IMR-90 (cell line): ENCODE results near the gene NDEL1. TPM values are rescaled to one million over a fixed set of nuclear protein-coding genes. Genes with fewer than 3 reads are reported as not detected.

Experiments used
- ATAC-seq: fragments of 200-7000 bp; cut with Tn5 transposase; 2 replicates; pipeline ENCODE4 v1.9.1; 2020; ENCODE audit warnings: low read depth, mild to moderate bottlenecking, moderate library complexity
- BruUV-seq: library from RNA; stranded (reverse); fragments of 400-500 nt; replicated peaks from 2 replicates; lab custom pipeline; 2021; lab: Mats Ljungman, UMichigan
- CTCF ChIA-PET: fragments of 300-600 bp; formaldehyde crosslinking; extraction: SDS; loops from one replicate; lab custom pipeline; 2021; ENCODE audit warnings: antibody characterized with exemption; lab: Yijun Ruan, JAX
- POLR2A ChIA-PET: fragments of 300-600 bp; sonication (Branson Sonifier 250); formaldehyde crosslinking; loops from one replicate; lab custom pipeline; 2022; ENCODE audit warnings: antibody characterized with exemption; ENCODE audit not compliant: unreplicated experiment; lab: Charles Lee
- DNase-seq: peaks from one replicate; pipeline ENCODE4 v3.0.0; 2013
- H2AFZ ChIP-seq: replicated peaks from 2 replicates; pipeline ENCODE3; 2013; ENCODE audit warnings: low read length, mild to moderate bottlenecking; ENCODE audit not compliant: poor library complexity
- H2AK5ac ChIP-seq: 2 replicates; pipeline ENCODE4 v1.6.1; 2013; ENCODE audit warnings: low read depth, low read length, inconsistent platforms
- H2AK9ac ChIP-seq: replicated peaks from 2 replicates; pipeline ENCODE3; 2013; ENCODE audit warnings: mild to moderate bottlenecking, low read depth, low read length, moderate library complexity; ENCODE audit not compliant: poor library complexity
- H2BK120ac ChIP-seq: 2 replicates; pipeline ENCODE4 v1.6.1; 2013; ENCODE audit warnings: low read depth, low read length, inconsistent platforms
- H2BK15ac ChIP-seq: 3 replicates; pipeline ENCODE4 v1.6.1; 2013; ENCODE audit warnings: low read depth, low read length, inconsistent platforms
- H2BK20ac ChIP-seq: 2 replicates; pipeline ENCODE4 v1.6.1; 2013; ENCODE audit warnings: low read depth, mild to moderate bottlenecking, inconsistent platforms, low read length, moderate library complexity
- H2BK5ac ChIP-seq: 2 replicates; pipeline ENCODE4 v1.6.1; 2013; ENCODE audit warnings: mild to moderate bottlenecking, low read depth, low read length, inconsistent platforms; ENCODE audit not compliant: poor library complexity, severe bottlenecking
- H3K14ac ChIP-seq: replicated peaks from 2 replicates; pipeline ENCODE4 v1.6.1; 2013; ENCODE audit warnings: low read depth, low read length, inconsistent platforms
- H3K18ac ChIP-seq: 2 replicates; pipeline ENCODE4 v1.6.1; 2013; ENCODE audit warnings: low read depth, low read length, control low read depth
- H3K23ac ChIP-seq: 2 replicates; pipeline ENCODE4 v1.6.1; 2013; ENCODE audit warnings: low read depth, low read length, inconsistent platforms
- H3K27ac ChIP-seq: 2 replicates; pipeline ENCODE4 v1.5.1; 2013; ENCODE audit warnings: mild to moderate bottlenecking, control low read depth, low read length; ENCODE audit not compliant: insufficient read depth
- H3K27me3 ChIP-seq: 2 replicates; pipeline ENCODE4 v1.6.1; 2013; ENCODE audit warnings: low read length; ENCODE audit not compliant: control insufficient read depth, insufficient read depth
- H3K36me3 ChIP-seq: 2 replicates; pipeline ENCODE4 v1.6.1; 2013; ENCODE audit warnings: low read length, mixed read lengths; ENCODE audit not compliant: control insufficient read depth, insufficient read depth
- H3K4ac ChIP-seq: 2 replicates; pipeline ENCODE4 v1.6.1; 2013; ENCODE audit warnings: low read depth, low read length, inconsistent platforms
- H3K4me1 ChIP-seq: 2 replicates; pipeline ENCODE4 v1.6.1; 2013; ENCODE audit warnings: low read length, mixed read lengths; ENCODE audit not compliant: control insufficient read depth, insufficient read depth
- H3K4me2 ChIP-seq: 2 replicates; pipeline ENCODE4 v1.6.1; 2013; ENCODE audit warnings: low read depth, mild to moderate bottlenecking, control low read depth, low read length, moderate library complexity
- H3K4me3 ChIP-seq: 2 replicates; pipeline ENCODE4 v1.5.1; 2013; ENCODE audit warnings: low read depth, mild to moderate bottlenecking, control low read depth, low read length, moderate library complexity; ENCODE audit not compliant: insufficient read depth
- H3K56ac ChIP-seq: 2 replicates; pipeline ENCODE4 v1.6.1; 2013; ENCODE audit warnings: low read length, inconsistent platforms; ENCODE audit not compliant: insufficient read depth; ENCODE audit errors: extremely low read depth
- H3K79me1 ChIP-seq, 2 experiments: 2 replicates each; pipeline ENCODE4 v1.6.1; 2013; ENCODE audit warnings: low read length in 2 of 2, inconsistent platforms in 1 of 2, low read depth in 1 of 2
- H3K9ac ChIP-seq: 2 replicates; pipeline ENCODE4 v1.6.1; 2013; ENCODE audit warnings: low read depth, low read length, control low read depth
- H3K9me1 ChIP-seq: 2 replicates; pipeline ENCODE4 v1.6.1; 2013; ENCODE audit warnings: low read length, inconsistent platforms; ENCODE audit not compliant: insufficient read depth
- H3K9me3 ChIP-seq: 2 replicates; pipeline ENCODE4 v1.6.1; 2013; ENCODE audit warnings: low read length; ENCODE audit not compliant: control insufficient read depth, insufficient read depth
- H4K20me1 ChIP-seq: 2 replicates; pipeline ENCODE4 v1.6.1; 2013; ENCODE audit warnings: low read length, inconsistent platforms; ENCODE audit not compliant: insufficient read depth
- H4K5ac ChIP-seq: 2 replicates; pipeline ENCODE4 v1.6.1; 2013; ENCODE audit warnings: mild to moderate bottlenecking, low read depth, low read length, control low read depth
- H4K8ac ChIP-seq, 2 experiments: 2 replicates each; pipeline ENCODE4 v1.6.1; 2013; ENCODE audit warnings: low read depth in 2 of 2, low read length in 2 of 2, control low read depth in 1 of 2, inconsistent platforms in 1 of 2
- H4K91ac ChIP-seq: 2 replicates; pipeline ENCODE4 v1.6.1; 2013; ENCODE audit warnings: low read depth, low read length, inconsistent platforms; ENCODE audit not compliant: insufficient read depth
- POLR2A ChIP-seq: IDR thresholded peaks from 2 replicates; pipeline ENCODE4 v1.6.1; 2012; ENCODE audit warnings: mild to moderate bottlenecking, low read depth, low read length
- WGBS, 2 experiments: methylation state at CpG; one replicate each; pipeline versions ENCODE4 v1.1.5 to v1.1.7; 2013; ENCODE audit warnings: missing lambda C conversion rate in 2 of 2; ENCODE audit not compliant: insufficient read length in 1 of 2; ENCODE audit errors: extremely low coverage in 2 of 2; 5-methylcytosine and 5-hydroxymethylcytosine counted together
- dilution Hi-C: fragments of 300-500 bp; cut with HindIII; formaldehyde crosslinking; loops from one replicate; pipeline ENCODE4 v1.14.3; 2018; ENCODE audit warnings: low sequenced_read_pairs; ENCODE audit not compliant: unreplicated experiment
- in situ Hi-C: fragments of 300-500 bp; cut with MboI; formaldehyde crosslinking; loops from 3 replicates; pipeline ENCODE4 v1.14.3; 2019; ENCODE audit warnings: low sequenced_read_pairs, inconsistent platforms, mixed read lengths
- intact Hi-C: fragments of 100-400 bp; cut with micrococcal nuclease; formaldehyde crosslinking; loops from 2 replicates; pipeline ENCODE4 v1.10.0; 2022
- polyA plus RNA-seq, 3 experiments: library from polyadenylated mRNA; depleted of rRNA; stranded (reverse); fragments of >200 nt; gene quantifications; 2 replicates each; pipeline ENCODE4 v1.2.3, GENCODE V29; 2012; ENCODE audit warnings: low replicate concordance in 1 of 3
- total RNA-seq: library from RNA; depleted of rRNA; stranded (reverse); fragments of >200 nt; gene quantifications from 2 replicates; pipeline ENCODE4 v1.2.3, GENCODE V29; 2012

NDEL1 gene
- total and polyA plus RNA-seq, 2 of the 4 experiments (the other 2 are of a cell fraction) = 28.9 to 95.6 TPM

- Histone ChIP-seq H3K9ac (no peak overlapping the region), H2BK20ac (no peak overlapping the region), H3K4me1 (peaks cover 2% of the 10 kb centered on the region; the same call in 1 of the 2 replicates), H4K20me1 (peaks cover 83% of the 10 kb centered on the region), H2BK15ac (no peak overlapping the region), H3K9me1 (peaks cover 4% of the 10 kb centered on the region; the same call in 1 of the 2 replicates), H4K91ac (no peak overlapping the region), H2AFZ (no peak overlapping the region), H2AK9ac (no peak overlapping the region), H2BK5ac (no peak overlapping the region), H3K56ac (no peak overlapping the region), H2AK5ac (no peak overlapping the region), H4K5ac (no peak overlapping the region), H3K27ac (no peak overlapping the region), H3K23ac (no peak overlapping the region), H3K4ac (no peak overlapping the region), H3K4me2 (no peak overlapping the region), H3K79me1 (peaks cover 5 to 44% of the 10 kb centered on the region in 2 experiments; a peak in 3 of 4 replicates), H3K27me3 (no peaks in the 10 kb centered on the region), H3K4me3 (no peak overlapping the region), H3K18ac (no peak overlapping the region), H3K9me3 (no peaks in the 10 kb centered on the region), H3K36me3 (peaks cover 18% of the 10 kb centered on the region), H4K8ac (no peak overlapping the region), H3K14ac (no peak overlapping the region), H2BK120ac (no peak overlapping the region)
- TF ChIP-seq POLR2A = no peak
- CTCF ChIA-PET = interaction anchor here (0.6 kb wide), 1 partner anchor 56 kb away, joined by 3 read pairs; no protein-coding TSS in a partner anchor
- ATAC-seq = no peak
- intact Hi-C loops = loop anchor here (5.0 kb wide), 1 partner anchor 48 kb away; no protein-coding TSS in a partner anchor
- in situ Hi-C loops = no loop called here
- POLR2A ChIA-PET = interaction anchor here (0.5 kb wide), 1 partner anchor 59 kb away, joined by 3 read pairs; no protein-coding TSS in a partner anchor
- BruUV-seq = no TSS peak
- dilution Hi-C loops = no loop called here
- WGBS, 2 experiments = no CpG with 5 or more reads among the region's 3 CpGs
- no peak for DNase-seq
These were observed 4.0 kb downstream of the NDEL1 start for GRCh38 chr17:8439681-8440080.
